Measurements from ENCODE around the gene CCDC7. TPM values are rescaled to one million over a fixed set of nuclear protein-coding genes. Genes with fewer than 3 reads are reported as not detected.

The CCDC7 gene
- total RNA-seq, 2 experiments from 2014 or later: 69.4 to 72.9 TPM

DNA sequence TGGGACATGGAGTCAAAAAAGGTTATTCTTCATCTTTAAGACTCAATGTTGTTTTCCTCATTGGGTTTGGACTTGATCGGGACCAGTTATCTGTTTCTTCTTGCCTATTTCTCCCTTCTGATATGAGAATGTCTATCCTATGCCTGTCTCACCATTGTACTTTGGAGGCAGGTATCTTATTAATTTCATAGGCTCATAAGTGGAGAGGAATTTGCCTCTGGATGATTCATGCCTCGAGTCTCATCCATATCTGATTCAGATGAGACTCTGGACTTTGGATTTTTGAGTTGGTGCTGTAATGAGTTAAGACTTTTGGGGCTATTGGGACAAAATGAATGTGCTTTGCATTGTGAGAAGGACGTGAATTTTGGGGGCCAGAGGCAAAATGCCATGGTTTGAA is 36.2 kb upstream of the CCDC7 start:
- no peak for DNase-seq
- Histone ChIP-seq H3K4me3 (ENCODE audit: low read length) (no peak overlapping the region), H3K4me1 (ENCODE audit: insufficient read depth, low read length) (no peaks in the 10 kb centered on the region), H3K36me3 (ENCODE audit: insufficient read depth, low read length) (no peaks in the 10 kb centered on the region), H3K27ac (ENCODE audit: low read depth in 1 of 2, low read length in 2 of 2) (no peak overlapping the region), H3K9me3 (ENCODE audit: control insufficient read depth in 1 of 2, insufficient read depth in 1 of 2, low read length in 2 of 2) (no peaks in the 10 kb centered on the region), H3K27me3 (ENCODE audit: control insufficient read depth in 1 of 2, insufficient read depth in 2 of 2, low read length in 2 of 2) (no peaks in the 10 kb centered on the region)
- TF ChIP-seq, protein P1, sequence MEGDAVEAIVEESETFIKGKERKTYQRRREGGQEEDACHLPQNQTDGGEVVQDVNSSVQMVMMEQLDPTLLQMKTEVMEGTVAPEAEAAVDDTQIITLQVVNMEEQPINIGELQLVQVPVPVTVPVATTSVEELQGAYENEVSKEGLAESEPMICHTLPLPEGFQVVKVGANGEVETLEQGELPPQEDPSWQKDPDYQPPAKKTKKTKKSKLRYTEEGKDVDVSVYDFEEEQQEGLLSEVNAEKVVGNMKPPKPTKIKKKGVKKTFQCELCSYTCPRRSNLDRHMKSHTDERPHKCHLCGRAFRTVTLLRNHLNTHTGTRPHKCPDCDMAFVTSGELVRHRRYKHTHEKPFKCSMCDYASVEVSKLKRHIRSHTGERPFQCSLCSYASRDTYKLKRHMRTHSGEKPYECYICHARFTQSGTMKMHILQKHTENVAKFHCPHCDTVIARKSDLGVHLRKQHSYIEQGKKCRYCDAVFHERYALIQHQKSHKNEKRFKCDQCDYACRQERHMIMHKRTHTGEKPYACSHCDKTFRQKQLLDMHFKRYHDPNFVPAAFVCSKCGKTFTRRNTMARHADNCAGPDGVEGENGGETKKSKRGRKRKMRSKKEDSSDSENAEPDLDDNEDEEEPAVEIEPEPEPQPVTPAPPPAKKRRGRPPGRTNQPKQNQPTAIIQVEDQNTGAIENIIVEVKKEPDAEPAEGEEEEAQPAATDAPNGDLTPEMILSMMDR (IDR thresholded peaks at IDR 0.05): no peak
- ChIA-PET POLR2A (no interaction called here), CTCF (no interaction called here)
- no peaks in the 10 kb centered on the region for H3K27me3 Mint-ChIP-seq
- intact Hi-C loops (cut with DNase I, micrococcal nuclease): no loop called here
- no peak overlapping the region for H3K27ac Mint-ChIP-seq
- H3K4me3 Mint-ChIP-seq: no peak overlapping the region
- no peaks in the 10 kb centered on the region for H3K9me3 Mint-ChIP-seq
- no peak for ATAC-seq (ENCODE audit: poor library complexity)
- peaks cover 5% of the 10 kb centered on the region for H3K4me1 Mint-ChIP-seq (ENCODE audit: low read depth)
- no peaks in the 10 kb centered on the region for H3K36me3 Mint-ChIP-seq (ENCODE audit: low read depth)

DNA sequence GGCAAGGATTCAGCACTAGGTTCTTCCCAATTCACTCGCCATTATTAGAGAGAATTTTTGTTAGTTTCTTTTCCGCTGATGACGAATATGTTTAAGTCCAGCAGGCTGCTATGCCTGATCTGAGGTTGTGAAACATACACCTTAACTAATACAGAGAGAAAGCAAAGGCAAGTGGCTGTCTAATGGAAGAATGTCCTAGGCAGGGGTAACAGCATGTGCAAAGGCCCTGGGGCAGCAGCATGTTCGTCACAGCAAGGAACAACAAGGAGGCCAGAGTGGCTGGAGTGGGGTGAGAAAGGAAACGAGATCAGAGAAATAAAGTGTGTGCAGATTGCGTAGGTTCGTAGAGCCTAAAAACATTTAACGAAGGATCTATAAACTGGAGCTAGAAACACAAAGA is 35.4 kb upstream of the CCDC7 start:
- CTCF ChIA-PET: interaction anchor here (0.6 kb wide), 1 partner anchor 1997 kb away, joined by 3 read pairs; no protein-coding TSS in a partner anchor
- H3K4me1 ChIP-seq (ENCODE audit: insufficient read depth, low read length): no peaks in the 10 kb centered on the region
- intact Hi-C loops (cut with DNase I, micrococcal nuclease): no loop called here

DNA sequence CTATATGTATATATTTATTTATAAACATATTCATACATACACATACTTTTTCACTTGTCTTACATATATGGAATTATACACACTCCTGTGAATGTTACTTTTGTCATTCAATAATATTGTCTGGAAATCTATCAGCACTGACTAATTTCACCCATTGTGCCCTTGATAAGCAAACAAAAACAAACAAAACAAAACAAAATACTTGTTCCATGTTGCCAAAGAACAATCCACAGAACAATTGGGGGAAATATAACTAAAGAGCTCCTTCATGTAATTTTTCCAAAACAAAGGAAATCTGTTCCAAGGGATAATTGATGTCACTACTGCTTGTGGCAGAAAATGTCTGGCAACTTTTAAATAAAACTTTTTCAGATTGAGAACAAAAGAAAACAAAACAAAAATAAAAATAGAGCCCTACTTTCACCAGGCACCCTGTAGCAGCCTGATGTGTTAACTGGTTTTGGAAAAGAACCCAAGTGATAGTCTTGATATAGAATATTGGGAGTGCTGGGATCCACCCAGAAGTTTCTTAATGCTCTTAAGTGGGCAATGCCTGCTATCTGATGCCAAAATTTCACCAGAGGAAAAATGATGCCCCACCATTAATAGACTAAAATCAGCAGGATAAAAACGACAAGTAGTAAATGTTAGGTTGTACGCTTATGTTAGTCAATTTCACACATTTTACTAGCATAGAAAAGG is 34.0 kb upstream of the CCDC7 start:
- ATAC-seq (ENCODE audit: poor library complexity) (no peak), DNase-seq (no peak)
- Mint-ChIP-seq H3K9me3 (no peaks in the 10 kb centered on the region), H3K36me3 (ENCODE audit: low read depth) (no peaks in the 10 kb centered on the region), H3K27ac (no peak overlapping the region), H3K4me3 (no peak overlapping the region), H3K27me3 (no peaks in the 10 kb centered on the region), H3K4me1 (ENCODE audit: low read depth) (peaks cover 5% of the 10 kb centered on the region)
- TF ChIP-seq, protein P1 (IDR thresholded peaks at IDR 0.05): no peak
- Histone ChIP-seq H3K4me1 (ENCODE audit: insufficient read depth, low read length) (no peaks in the 10 kb centered on the region), H3K9me3 (ENCODE audit: control insufficient read depth in 1 of 2, insufficient read depth in 1 of 2, low read length in 2 of 2) (no peaks in the 10 kb centered on the region), H3K27me3 (ENCODE audit: control insufficient read depth in 1 of 2, insufficient read depth in 2 of 2, low read length in 2 of 2) (no peaks in the 10 kb centered on the region), H3K36me3 (ENCODE audit: insufficient read depth, low read length) (no peaks in the 10 kb centered on the region), H3K27ac (ENCODE audit: low read depth in 1 of 2, low read length in 2 of 2) (no peak overlapping the region), H3K4me3 (ENCODE audit: low read length) (no peak overlapping the region)
- CTCF ChIA-PET: no interaction called here
- POLR2A ChIA-PET: no interaction called here
- intact Hi-C loops (cut with DNase I, micrococcal nuclease): no loop called here

More for the DNA sequence above, 35.4 kb upstream of the CCDC7 start:
- Mint-ChIP-seq H3K4me1 (ENCODE audit: low read depth) (peaks cover 5% of the 10 kb centered on the region), H3K27me3 (no peaks in the 10 kb centered on the region), H3K36me3 (ENCODE audit: low read depth) (no peaks in the 10 kb centered on the region), H3K9me3 (no peaks in the 10 kb centered on the region), H3K4me3 (no peak overlapping the region), H3K27ac (no peak overlapping the region)
- H3K27ac ChIP-seq (ENCODE audit: low read depth in 1 of 2, low read length in 2 of 2): no peak overlapping the region
- no peaks in the 10 kb centered on the region for H3K9me3 ChIP-seq (ENCODE audit: control insufficient read depth in 1 of 2, insufficient read depth in 1 of 2, low read length in 2 of 2)
- H3K36me3 ChIP-seq (ENCODE audit: insufficient read depth, low read length): no peaks in the 10 kb centered on the region
- POLR2A ChIA-PET: no interaction called here
- no peak for ATAC-seq (ENCODE audit: poor library complexity)
- TF ChIP-seq, protein P1 (IDR thresholded peaks at IDR 0.05): no peak
- no peak for DNase-seq
- no peaks in the 10 kb centered on the region for H3K27me3 ChIP-seq (ENCODE audit: control insufficient read depth in 1 of 2, insufficient read depth in 2 of 2, low read length in 2 of 2)
- no peak overlapping the region for H3K4me3 ChIP-seq (ENCODE audit: low read length)
